GM19351 (cell line): Measurements from ENCODE around the gene IL1RAPL1.

Experiments used
- ATAC-seq: cut with Tn5 transposase; IDR thresholded peaks from one replicate; pipeline ENCODE4 v1.9.1; 2021; ENCODE audit warnings: mild to moderate bottlenecking, moderate library complexity; ENCODE audit not compliant: unreplicated experiment

Gene IL1RAPL1

DNA sequence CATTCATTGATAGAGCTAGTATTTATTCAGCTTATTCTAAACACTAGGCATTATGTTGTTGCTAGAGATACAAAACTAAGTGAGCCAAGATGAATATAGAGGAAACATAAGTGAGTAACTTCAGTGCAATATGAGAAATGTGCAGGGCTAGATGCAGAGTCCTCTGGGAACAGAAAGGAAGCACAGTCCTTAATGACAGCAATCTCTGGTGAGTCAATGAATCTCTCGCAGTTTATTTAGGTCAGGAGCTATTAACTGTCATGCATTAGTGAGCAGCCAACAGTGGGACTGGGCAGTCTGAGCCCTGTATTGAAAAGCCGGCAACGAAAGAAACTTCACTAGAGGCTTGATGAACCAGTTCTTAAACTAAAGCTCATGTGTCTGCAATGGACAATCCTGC, 1030.0 kb downstream of the IL1RAPL1 start:
- ATAC-seq: no peak

DNA sequence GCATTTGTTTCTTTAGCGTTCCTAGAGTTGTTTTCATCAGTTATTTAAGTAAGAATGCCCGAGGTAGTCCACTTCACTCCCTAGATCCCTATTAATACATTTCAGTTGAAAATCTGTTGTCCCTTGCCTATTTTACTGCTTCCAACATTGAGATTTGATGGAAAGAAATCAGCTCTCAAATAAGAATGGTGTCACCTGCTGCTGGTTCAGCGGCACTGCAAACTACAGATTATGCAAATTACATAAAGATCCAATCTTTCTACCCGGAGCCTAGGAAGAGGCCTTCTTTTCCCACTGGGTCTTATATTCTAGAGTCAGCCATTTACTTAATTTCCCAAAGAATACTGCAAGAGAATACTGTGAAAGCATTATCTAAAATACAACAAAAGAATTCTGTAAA, 1030.5 kb downstream of the IL1RAPL1 start:
- ATAC-seq: no peak

- peak; percentile 46 for ATAC-seq
These were observed 1040.6 kb downstream of the IL1RAPL1 start for GRCh38 chrX:29627833-29628232.

- ATAC-seq: no peak
These were observed 1047.3 kb downstream of the IL1RAPL1 start for GRCh38 chrX:29634516-29634915.

DNA sequence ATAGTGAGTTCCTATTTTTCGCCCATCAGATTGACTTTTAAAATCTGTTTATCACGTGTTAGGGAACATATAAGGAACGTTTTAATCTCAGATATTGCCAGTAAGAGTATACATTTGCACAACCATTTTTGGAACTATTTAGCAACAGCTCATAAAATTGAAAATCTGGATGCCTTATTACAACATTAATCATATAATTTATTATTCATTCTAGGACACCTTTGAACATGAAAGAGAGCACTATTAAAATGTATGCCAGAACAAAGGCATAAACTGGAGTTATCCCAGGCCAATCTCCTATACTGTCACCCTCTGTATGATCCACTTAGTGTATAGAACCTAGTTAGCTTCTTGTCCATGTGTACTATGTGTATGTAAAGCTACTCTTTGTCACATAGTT, 1049.1 kb downstream of the IL1RAPL1 start:
- no peak for ATAC-seq

DNA sequence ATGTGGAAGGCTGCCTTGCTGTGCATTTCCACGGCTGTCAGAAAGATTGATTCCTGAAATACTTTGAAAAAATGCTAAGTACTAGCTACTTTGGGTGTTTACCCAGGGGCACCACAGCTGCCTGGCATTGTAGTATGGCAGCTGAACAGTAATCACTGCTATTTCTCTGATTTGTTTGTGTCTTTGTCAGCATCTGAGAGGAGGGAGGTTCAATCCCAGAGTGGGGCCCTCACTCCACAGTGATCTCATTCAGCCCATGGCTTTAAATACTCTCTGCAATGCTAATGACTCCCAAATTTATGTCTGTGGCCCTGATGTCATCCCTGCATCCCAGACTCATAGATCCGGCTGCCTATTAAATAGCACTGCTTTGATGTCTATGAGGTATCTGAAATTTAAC, 1052.9 kb downstream of the IL1RAPL1 start:
- ATAC-seq: no peak

DNA sequence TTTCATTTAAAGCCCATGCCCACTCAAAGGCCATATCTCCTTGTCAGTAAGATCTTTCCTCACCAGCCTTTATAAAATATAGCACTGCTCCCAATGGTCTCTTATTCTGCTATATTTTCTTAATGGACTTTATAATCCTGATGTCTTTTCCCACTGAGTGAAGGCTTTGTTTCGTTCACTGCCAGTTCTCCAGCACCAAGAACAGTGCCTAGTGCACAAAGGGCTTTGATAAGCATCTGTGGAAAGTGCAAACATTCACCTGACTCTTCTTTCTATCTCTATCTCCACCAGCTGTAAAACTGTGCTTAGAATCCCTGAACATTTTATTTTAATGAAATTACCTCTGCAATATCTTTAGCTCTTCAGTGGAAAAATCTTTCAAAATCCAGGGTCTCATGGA, 1054.2 kb downstream of the IL1RAPL1 start:
- ATAC-seq: no peak

GRCh38 chrX:29643181-29643580, 1055.9 kb downstream of the IL1RAPL1 start:
- no peak for ATAC-seq

DNA sequence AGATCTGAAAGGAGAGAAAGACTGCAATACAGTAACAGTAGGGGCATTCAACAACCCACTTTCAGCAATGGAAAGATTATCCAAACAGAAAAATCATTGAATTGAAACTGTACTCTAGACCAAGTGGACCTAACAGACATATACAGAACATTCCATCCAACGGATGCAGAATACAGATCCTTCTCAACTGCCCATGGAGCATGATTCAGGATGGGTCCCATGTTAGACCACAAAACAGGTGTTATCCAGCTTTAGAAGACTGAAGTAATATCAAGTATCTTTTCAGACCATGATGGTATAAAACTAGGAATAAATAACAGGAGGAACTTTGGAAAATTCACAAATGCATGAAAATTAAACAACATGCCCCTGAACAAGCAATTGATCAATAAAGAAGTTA, 1060.9 kb downstream of the IL1RAPL1 start:
- no peak for ATAC-seq

DNA sequence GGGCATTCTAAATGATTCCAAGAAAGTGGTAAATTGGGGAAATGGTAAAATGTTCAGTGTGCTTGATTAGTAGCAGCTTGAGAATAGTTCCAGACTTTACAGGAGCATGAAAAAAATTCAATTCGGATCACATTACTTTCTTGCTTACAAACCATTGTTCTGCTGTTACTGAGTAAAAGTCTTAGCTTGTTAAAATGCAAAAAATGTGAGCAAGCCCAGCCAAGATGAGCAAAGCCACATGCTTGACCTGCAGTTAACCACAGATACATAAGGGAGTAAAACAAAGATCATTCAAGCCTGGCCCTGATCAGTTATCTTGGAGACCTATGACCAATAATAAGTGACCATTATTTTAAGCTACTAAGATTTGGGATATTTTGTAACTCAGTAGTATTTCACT, 1065.2 kb downstream of the IL1RAPL1 start:
- ATAC-seq: no peak

DNA sequence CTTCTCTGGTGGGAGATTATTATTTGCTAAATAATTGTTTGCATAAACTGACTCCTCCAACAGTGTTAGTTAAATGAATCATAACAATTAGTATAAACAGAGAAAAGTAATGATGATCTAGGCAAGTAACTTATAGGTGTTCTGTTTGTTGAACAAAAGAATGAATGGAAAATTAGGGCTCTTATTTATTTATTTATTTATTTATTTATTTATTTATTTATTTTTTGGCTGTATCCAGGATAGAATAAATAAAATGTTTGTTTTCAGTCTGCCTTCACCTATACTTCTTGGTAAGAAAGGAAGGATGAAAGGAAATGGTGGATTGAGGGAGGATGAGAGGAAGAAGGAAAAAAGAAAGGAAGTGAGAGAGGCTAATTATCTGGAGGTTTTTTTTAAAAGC, 1066.5 kb downstream of the IL1RAPL1 start:
- ATAC-seq: no peak

DNA sequence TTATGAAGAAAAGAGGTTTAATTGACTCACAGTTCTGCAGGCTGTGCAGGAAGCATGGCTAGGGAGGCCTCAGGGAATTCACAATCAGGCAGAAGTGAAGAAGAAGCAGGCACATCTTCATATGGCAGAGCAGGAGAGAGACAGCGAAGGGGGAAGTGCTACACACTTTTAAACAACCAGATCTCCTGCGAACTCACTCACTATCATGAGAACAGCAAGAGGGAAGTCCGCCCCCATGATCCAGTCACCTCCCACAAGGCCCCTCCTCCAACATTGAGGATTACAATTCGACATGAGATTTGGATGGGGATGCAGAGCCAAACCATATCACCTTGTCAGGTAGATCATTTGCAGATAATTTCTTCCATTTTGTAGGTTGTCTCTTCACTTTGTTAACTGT, 1072.7 kb downstream of the IL1RAPL1 start:
- no peak for ATAC-seq

GRCh38 chrX:29661290-29661689, 1074.0 kb downstream of the IL1RAPL1 start:
- ATAC-seq: no peak

- ATAC-seq: peak; percentile 30
These were observed 1074.9 kb downstream of the IL1RAPL1 start for GRCh38 chrX:29662101-29662500.

DNA sequence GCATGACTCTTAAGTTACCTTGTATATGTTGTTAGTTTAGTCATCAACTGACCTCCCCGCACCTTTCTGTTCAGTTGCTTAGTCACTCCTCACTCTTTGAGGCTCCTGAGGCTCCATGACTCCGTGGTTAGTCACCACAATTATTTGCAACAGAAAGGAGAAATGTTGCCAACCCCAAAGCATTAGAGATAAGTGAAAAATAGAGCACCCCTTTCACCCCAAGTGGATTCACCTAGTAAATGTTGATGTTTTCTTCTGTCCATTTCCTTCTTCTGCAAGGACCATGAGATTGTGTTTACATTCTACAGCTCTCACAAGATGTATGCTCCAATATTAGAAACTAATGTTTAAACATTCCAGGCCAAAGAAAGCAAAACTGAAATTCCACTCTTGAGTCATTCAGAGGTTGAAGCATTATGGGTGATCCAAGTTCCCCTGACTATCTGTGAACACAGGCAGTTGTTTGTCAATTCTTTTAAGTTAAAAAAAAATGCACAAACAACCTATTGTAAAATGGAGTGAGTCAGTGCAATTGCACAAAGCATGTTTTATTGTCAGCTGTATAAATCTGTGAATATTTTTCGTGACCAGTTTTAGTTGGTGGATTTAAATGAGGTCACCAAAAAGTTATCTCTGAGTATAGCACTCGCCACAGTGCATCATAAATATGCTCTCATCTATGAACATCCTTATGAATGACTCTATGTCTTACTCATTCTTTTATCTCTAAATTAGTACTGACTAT, 1075.7 kb downstream of the IL1RAPL1 start:
- ATAC-seq: peak; percentile 72

DNA sequence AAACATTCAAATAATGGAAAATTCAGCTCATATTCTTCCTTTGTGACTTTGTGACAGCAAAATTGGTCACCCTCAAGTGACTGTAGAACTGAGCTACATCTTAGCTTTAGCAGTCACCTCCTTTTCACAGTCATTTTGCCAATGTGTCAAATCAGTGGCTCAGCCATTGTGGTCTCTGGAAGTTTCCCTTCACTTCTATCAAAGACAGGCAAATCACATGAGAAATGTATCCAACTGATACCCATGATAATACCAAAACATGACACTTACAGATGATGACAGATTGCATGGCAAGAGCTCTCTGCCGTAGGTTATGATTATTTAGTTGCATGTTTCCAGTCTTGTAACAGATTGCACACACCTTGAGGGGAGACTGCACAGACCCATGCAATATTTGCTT, 1078.3 kb downstream of the IL1RAPL1 start:
- no peak for ATAC-seq

GRCh38 chrX:29666366-29666765, 1079.1 kb downstream of the IL1RAPL1 start:
- ATAC-seq: no peak

DNA sequence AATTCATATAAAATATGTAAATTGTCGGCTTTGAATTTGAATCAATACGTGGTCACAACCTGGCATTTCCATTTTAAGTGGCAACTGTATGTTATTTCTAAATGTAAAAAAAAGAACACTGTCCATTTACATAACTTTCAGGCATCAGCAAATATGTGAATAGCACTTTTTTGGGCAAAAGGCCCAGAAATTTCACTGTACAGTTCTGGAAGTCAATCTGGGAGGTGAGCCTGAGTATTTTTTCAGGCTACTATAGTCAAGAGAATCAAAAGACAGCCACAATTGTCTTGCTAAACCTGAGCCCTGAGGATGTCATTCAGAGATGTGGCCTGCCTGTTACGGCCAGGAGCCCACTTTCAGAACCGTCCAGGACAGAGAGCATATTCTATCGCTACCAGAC, 1084.2 kb downstream of the IL1RAPL1 start:
- no peak for ATAC-seq

- no peak for ATAC-seq
These were observed 1100.4 kb downstream of the IL1RAPL1 start for GRCh38 chrX:29687687-29688086.

- no peak for ATAC-seq
These were observed 1102.8 kb downstream of the IL1RAPL1 start for GRCh38 chrX:29690061-29690460.

GRCh38 chrX:29691044-29691443, 1103.8 kb downstream of the IL1RAPL1 start:
- ATAC-seq: no peak

DNA sequence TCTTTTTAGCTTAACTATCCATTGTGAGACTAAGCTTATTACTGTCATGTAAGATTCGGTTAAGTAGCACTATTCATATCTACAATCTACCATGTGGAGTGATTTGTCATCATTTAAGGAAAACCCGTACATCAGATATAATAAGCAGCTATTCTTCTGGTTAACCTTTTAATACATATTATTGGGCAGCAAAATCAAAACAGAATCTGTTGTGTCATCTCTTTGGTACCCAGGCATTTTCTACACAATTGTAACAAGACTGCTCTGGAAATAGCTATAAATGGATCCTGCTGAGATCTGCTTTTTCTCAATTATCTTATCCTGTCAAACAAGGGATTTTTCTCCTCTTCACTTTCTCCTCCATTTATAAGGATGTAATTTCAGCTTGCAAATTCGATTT, 1106.7 kb downstream of the IL1RAPL1 start:
- no peak for ATAC-seq

- no peak for ATAC-seq
These were observed 1112.0 kb downstream of the IL1RAPL1 start for GRCh38 chrX:29699239-29699638.
